BE2C (cell line): ENCODE data around the gene PSME3.
"Not testable (repeated sequence)": the region's sequence is repeated elsewhere in the genome, so short reads cannot be mapped to it uniquely, and the experiment has no call there.

ENCODE experiments used
- DNase-seq: peaks from one replicate; pipeline ENCODE4 v3.0.0-alpha.2; 2020
- H3K27me3 ChIP-seq: fragments of 250-450 bp; sonication (Bioruptor Pico); 2 replicates; pipeline ENCODE4 v1.5.1; 2020; ENCODE audit warnings: mild to moderate bottlenecking
- H3K36me3 ChIP-seq: fragments of 250-450 bp; sonication (Bioruptor Pico); 2 replicates; pipeline ENCODE4 v1.5.1; 2020; ENCODE audit warnings: mild to moderate bottlenecking
- H3K4me1 ChIP-seq: fragments of 250-450 bp; sonication (Bioruptor Pico); 2 replicates; pipeline ENCODE4 v1.5.1; 2020
- H3K4me3 ChIP-seq: 2 replicates; pipeline ENCODE4 v1.5.1; 2011; ENCODE audit warnings: low read depth, low read length
- H3K9me3 ChIP-seq: fragments of 250-450 bp; sonication (Bioruptor Pico); 2 replicates; pipeline ENCODE4 v1.5.1; 2020
- CTCF ChIP-seq: IDR thresholded peaks from 2 replicates; pipeline ENCODE4 v1.5.1; 2012; ENCODE audit warnings: mild to moderate bottlenecking, low read depth, low read length

Gene PSME3

GRCh38 chr17:42855048-42855596, 21.9 kb downstream of the PSME3 start:
- Histone ChIP-seq H3K27me3 (no peaks in the 10 kb centered on the region; the same call in 1 of the 2 replicates), H3K9me3 (no peaks in the 10 kb centered on the region), H3K4me3 (no peak overlapping the region), H3K36me3 (no peaks in the 10 kb centered on the region), H3K4me1 (no peaks in the 10 kb centered on the region)
- DNase-seq = no peak
- no peak for TF ChIP-seq CTCF

- not testable (repeated sequence) for H3K4me3 ChIP-seq, H3K36me3 ChIP-seq, H3K9me3 ChIP-seq, H3K4me1 ChIP-seq, H3K27me3 ChIP-seq, DNase-seq
These were observed 22.9 kb downstream of the PSME3 start for GRCh38 chr17:42856093-42856492.

DNA sequence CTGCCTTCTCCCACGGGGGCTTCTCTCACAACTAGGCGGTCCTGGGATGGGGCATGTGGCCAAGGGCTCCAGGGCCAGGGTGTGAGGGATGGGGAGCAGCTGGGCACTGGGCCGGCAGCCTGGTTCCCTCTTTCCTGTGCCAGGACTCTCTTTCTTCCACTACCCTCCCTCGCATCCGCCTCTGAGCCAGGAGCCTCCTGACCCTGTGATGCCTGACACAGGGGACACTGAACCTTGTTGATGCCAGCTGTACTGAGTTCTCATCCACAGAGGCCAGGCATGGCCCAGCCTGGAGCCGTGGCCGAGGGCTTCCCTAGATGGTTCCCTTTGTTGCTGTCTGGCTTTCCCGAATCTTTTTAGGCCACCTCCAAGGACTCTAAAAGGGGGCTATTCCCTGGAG, 23.3 kb downstream of the PSME3 start:
- not testable (repeated sequence) for H3K4me1 ChIP-seq, H3K27me3 ChIP-seq, DNase-seq, H3K9me3 ChIP-seq, H3K36me3 ChIP-seq, H3K4me3 ChIP-seq

- peaks cover 11% of the 10 kb centered on the region; the same call in 1 of the 2 replicates for H3K27me3 ChIP-seq
- H3K4me3 ChIP-seq = no peak overlapping the region
- no peak for TF ChIP-seq CTCF
- DNase-seq = no peak
- H3K4me1 ChIP-seq = no peaks in the 10 kb centered on the region
- no peaks in the 10 kb centered on the region for H3K9me3 ChIP-seq
- H3K36me3 ChIP-seq = no peaks in the 10 kb centered on the region
These were observed 24.2 kb downstream of the PSME3 start for GRCh38 chr17:42857389-42857788.

DNA sequence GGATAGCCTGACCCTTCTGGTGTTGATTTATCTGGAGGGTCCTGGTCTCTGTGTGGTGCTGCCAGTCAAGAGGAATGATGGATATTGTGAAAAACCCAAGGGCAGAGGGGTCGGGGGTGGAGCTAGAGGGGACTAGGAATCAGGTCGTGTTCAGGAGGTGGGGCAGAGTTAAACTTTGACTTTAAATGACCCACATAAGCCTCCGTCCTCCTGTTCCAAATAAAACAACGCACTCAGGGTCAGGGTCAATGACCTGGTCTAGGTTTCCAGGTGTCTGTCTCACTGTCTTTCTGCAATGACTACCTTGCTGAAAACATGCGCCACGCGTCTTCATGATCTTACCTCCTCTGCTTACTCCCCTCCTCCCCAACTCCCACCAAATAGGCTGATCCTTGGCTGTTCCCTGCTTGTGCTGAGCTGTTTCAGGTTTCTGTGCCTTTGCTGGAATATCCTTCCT, 32.5 kb downstream of the PSME3 start:
- Histone ChIP-seq H3K4me1 (no peaks in the 10 kb centered on the region), H3K4me3 (no peak overlapping the region), H3K27me3 (peaks cover 51% of the 10 kb centered on the region), H3K9me3 (no peaks in the 10 kb centered on the region; the same call in 1 of the 2 replicates), H3K36me3 (no peaks in the 10 kb centered on the region)
- DNase-seq = no peak
- TF ChIP-seq CTCF = no peak

GRCh38 chr17:42866216-42866615, 33.0 kb downstream of the PSME3 start:
- no peak for DNase-seq
- Histone ChIP-seq H3K9me3 (no peaks in the 10 kb centered on the region; the same call in 1 of the 2 replicates), H3K4me1 (no peaks in the 10 kb centered on the region), H3K27me3 (peaks cover 47% of the 10 kb centered on the region), H3K36me3 (no peaks in the 10 kb centered on the region), H3K4me3 (no peak overlapping the region)
- no peak for TF ChIP-seq CTCF

DNA sequence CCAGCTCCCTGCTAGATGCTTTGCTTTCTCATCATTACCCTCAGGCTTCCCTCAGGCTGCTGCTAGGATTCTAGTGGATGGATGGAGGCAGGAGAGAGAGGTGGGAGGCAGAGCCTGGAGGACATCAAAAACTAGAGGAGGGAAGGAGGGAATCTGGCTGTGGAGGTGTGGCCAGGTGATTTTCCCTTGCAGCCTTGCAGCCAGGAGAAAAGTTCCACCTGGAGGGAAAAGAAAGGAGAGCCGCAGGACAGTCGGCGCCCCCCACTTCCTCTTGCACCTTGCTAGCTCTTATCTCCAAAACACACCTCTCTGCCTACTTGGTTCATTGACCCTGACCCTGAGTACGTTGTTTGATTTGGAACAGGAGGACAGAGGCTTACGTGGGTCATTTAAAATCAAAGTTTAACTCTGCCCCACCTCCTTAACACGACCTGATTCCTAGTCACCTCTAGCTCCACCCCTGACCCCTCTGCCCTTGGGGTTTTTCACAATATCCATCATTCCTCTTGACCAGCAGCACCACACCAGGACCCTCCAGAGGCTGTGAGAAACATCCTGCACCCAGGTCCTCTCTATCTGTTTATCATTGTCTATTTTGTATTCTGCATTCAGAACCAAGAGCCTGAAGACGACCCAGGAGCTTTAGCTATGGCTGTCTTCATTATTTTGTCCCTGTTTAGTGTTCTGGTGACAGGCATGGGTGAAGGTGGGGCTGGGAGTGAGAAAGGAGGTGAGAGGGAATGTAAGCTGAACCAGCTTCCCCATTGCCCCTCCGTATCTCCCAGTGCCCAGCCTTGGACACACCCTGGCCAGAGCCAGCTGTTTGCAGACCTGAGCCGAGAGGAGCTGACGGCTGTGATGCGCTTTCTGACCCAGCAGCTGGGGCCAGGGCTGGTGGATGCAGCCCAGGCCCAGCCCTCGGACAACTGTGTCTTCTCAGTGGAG, 33.7 kb downstream of the PSME3 start:
- Histone ChIP-seq H3K4me1 (no peaks in the 10 kb centered on the region), H3K4me3 (no peak overlapping the region), H3K27me3 (peaks cover 47% of the 10 kb centered on the region), H3K36me3 (no peaks in the 10 kb centered on the region), H3K9me3 (no peaks in the 10 kb centered on the region; the same call in 1 of the 2 replicates)
- TF ChIP-seq CTCF = no peak
- no peak for DNase-seq

- not testable (repeated sequence) for H3K4me1 ChIP-seq, DNase-seq, H3K4me3 ChIP-seq, H3K36me3 ChIP-seq, H3K9me3 ChIP-seq
- H3K27me3 ChIP-seq = peaks cover 43% of the 10 kb centered on the region
These were observed 34.6 kb downstream of the PSME3 start for GRCh38 chr17:42867694-42868261.
